ENCODE results near the gene SEC16B.

GRCh38 chr1:177927021-177927596, 42.7 kb downstream of the SEC16B start:
- no peak for TF ChIP-seq NFRKB (IDR thresholded peaks at IDR 0.05)
- TF ChIP-seq HDGF (IDR thresholded peaks at IDR 0.05; ENCODE audit: borderline replicate concordance): no peak
- no peak for TF ChIP-seq FOXM1 (IDR thresholded peaks at IDR 0.05; ENCODE audit: borderline replicate concordance)
- TF ChIP-seq SUZ12 (IDR thresholded peaks at IDR 0.05): no peak
- no peak for TF ChIP-seq FOXK2 (IDR thresholded peaks at IDR 0.05)
- TF ChIP-seq BHLHE40 (IDR thresholded peaks at IDR 0.05; ENCODE audit: borderline replicate concordance): no peak
- TF ChIP-seq TARDBP (IDR thresholded peaks at IDR 0.05): no peak
- TF ChIP-seq ELF4 (IDR thresholded peaks at IDR 0.05): no peak
- no peak for TF ChIP-seq SP1 (IDR thresholded peaks at IDR 0.05)
- TF ChIP-seq CTBP1 (IDR thresholded peaks at IDR 0.05; ENCODE audit: borderline replicate concordance): no peak
- TF ChIP-seq PKNOX1 (IDR thresholded peaks at IDR 0.05): no peak
- no peak for TF ChIP-seq ARNT (IDR thresholded peaks at IDR 0.05)
- no peak for TF ChIP-seq FOXA1 (IDR thresholded peaks at IDR 0.05)
- no peak for TF ChIP-seq L3MBTL2 (conservative IDR thresholded peaks at IDR 0.05)

Measured in HEK293T (cell line).